Colonic mucosa (tissue), 4 donors: ENCODE data around the gene EEF2KMT. TPM values are rescaled to one million over a fixed set of nuclear protein-coding genes. Genes with fewer than 3 reads are reported as not detected.
A peak's percentile ranks its signal among the peaks of the same experiment; 100 is the strongest.

ENCODE experiments used
- DNase-seq: peaks from one replicate; pipeline ENCODE4 v3.0.0-alpha.2; 2020
- H3K27ac ChIP-seq: fragments of 200-600 bp; one replicate; pipeline ENCODE4 v1.8.0; 2021
- H3K27me3 ChIP-seq: fragments of 200-600 bp; one replicate; pipeline ENCODE4 v1.8.0; 2021
- H3K36me3 ChIP-seq: fragments of 200-600 bp; one replicate; pipeline ENCODE4 v1.8.0; 2021
- H3K4me1 ChIP-seq: fragments of 200-600 bp; one replicate; pipeline ENCODE4 v1.8.0; 2021; ENCODE audit warnings: mild to moderate bottlenecking
- H3K4me3 ChIP-seq: fragments of 200-600 bp; one replicate; pipeline ENCODE4 v1.8.0; 2021
- H3K9ac ChIP-seq, 2 donors: one replicate each; pipeline ENCODE4 v1.7.0; 2013; ENCODE audit warnings: control low read depth in 2 of 2, low read depth in 2 of 2, low read length in 2 of 2
- H3K9me3 ChIP-seq: fragments of 200-600 bp; one replicate; pipeline ENCODE4 v1.8.0; 2021
- CTCF ChIP-seq: fragments of 200-600 bp; IDR thresholded peaks from one replicate; pipeline ENCODE4 v1.8.0; 2022; ENCODE audit warnings: antibody characterized with exemption, mild to moderate bottlenecking
- intact Hi-C: fragments of 100-400 bp; cut with DNase I; formaldehyde crosslinking; loops from one replicate; pipeline ENCODE4 v1.14.1; 2022
- total RNA-seq, 2 donors: library from RNA; stranded (reverse); fragmentation: NEBNext Ultra II Directional in 1 of 2; extraction: Animal tissue kit (Norgen Biotek cat#: 25700) in 1 of 2; gene quantifications; one replicate each; pipeline ENCODE4 v1.2.1, GENCODE V29; 2021
- donor health status: healthy.
- donor health status: DM: no; HTN: no; CAD: no.
- donor health status: DM: no; HTN: no; CAD: no.

EEF2KMT gene
- total RNA-seq, 2 donors from 2014 or later, result 7.4 to 16.2 TPM

DNA sequence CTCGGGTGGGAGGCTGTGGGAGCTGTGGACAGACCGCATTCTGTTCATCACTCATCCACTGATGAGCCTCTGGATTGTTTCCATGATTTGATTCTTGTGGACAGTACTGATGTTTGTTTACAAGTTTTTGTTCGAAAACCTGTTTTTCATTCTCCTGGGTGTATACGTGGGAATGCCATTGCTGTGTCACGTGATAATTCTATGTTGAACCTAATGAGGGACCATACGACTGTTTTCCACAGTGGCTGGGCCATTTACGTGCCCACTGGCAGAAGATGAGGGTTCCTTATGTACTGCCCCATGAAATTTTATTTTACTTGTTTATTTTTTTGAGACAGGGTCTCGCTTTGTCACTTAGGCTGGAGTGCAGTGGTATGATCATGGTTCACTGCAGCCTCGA is 28.5 kb downstream of the EEF2KMT start:
- intact Hi-C loops, result no loop called here
- Histone ChIP-seq H3K36me3 (no peaks in the 10 kb centered on the region), H3K9ac (no peak overlapping the region), H3K27ac (no peak overlapping the region), H3K27me3 (no peaks in the 10 kb centered on the region), H3K9me3 (no peaks in the 10 kb centered on the region), H3K4me3 (no peak overlapping the region), H3K4me1 (peaks cover 13% of the 10 kb centered on the region)
- no peak for DNase-seq
- no peak for TF ChIP-seq CTCF

- DNase-seq, result no peak
- Histone ChIP-seq H3K36me3 (no peaks in the 10 kb centered on the region), H3K9ac (no peak overlapping the region), H3K4me3 (no peak overlapping the region), H3K27me3 (no peaks in the 10 kb centered on the region), H3K27ac (no peak overlapping the region), H3K9me3 (no peaks in the 10 kb centered on the region), H3K4me1 (peaks cover 8% of the 10 kb centered on the region)
- TF ChIP-seq CTCF, result no peak
- intact Hi-C loops, result no loop called here
These were observed 31.1 kb downstream of the EEF2KMT start for GRCh38 chr16:5066511-5066910.

GRCh38 chr16:5065813-5066212 is 31.8 kb downstream of the EEF2KMT start, which contains the start of gene C16orf89:
TSS of gene C16orf89 (minus strand) at chr16:5065956. CDS start at chr16:5065908, 48 bp downstream.
- Histone ChIP-seq H3K4me1 (peaks cover 8% of the 10 kb centered on the region), H3K27me3 (no peaks in the 10 kb centered on the region), H3K9ac (peak within 1 kb of the TSS in 1 of 2 donors; percentile 2), H3K36me3 (no peaks in the 10 kb centered on the region), H3K27ac (no peak within 1 kb of the TSS), H3K4me3 (no peak within 1 kb of the TSS), H3K9me3 (no peaks in the 10 kb centered on the region)
- intact Hi-C loops, result no loop called here
- no peak for TF ChIP-seq CTCF
- DNase-seq, result peak; percentile 49

- Histone ChIP-seq H3K4me1 (peaks cover 8% of the 10 kb centered on the region), H3K9me3 (no peaks in the 10 kb centered on the region), H3K4me3 (no peak overlapping the region), H3K9ac (peak overlapping the region in 1 of 2 donors; percentile 2), H3K36me3 (no peaks in the 10 kb centered on the region), H3K27ac (no peak overlapping the region), H3K27me3 (no peaks in the 10 kb centered on the region)
- no peak for TF ChIP-seq CTCF
- intact Hi-C loops, result no loop called here
- no peak for DNase-seq
These were observed 32.3 kb downstream of the EEF2KMT start for GRCh38 chr16:5065326-5065725.

- intact Hi-C loops, result no loop called here
- H3K27me3 ChIP-seq, result no peaks in the 10 kb centered on the region
- H3K4me3 ChIP-seq, result no peak overlapping the region
- peak; percentile 76 for DNase-seq
- peaks cover 8% of the 10 kb centered on the region for H3K4me1 ChIP-seq
- no peaks in the 10 kb centered on the region for H3K36me3 ChIP-seq
- peak overlapping the region in 1 of 2 donors; percentile 2 for H3K9ac ChIP-seq
- no peaks in the 10 kb centered on the region for H3K9me3 ChIP-seq
- TF ChIP-seq CTCF, result no peak
- no peak overlapping the region for H3K27ac ChIP-seq
These were observed 32.7 kb downstream of the EEF2KMT start for GRCh38 chr16:5064915-5065314.
